Lower lobe of right lung (tissue), 2 donors: ENCODE measurements around the gene ASTN2. TPM values are rescaled to one million over a fixed set of nuclear protein-coding genes. Genes with fewer than 3 reads are reported as not detected.

Experiments used
- ATAC-seq, 2 donors: fragments of 200-7000 bp; cut with Tn5 transposase; one replicate each; pipeline ENCODE4 v1.9.1; 2020 to 2022; ENCODE audit warnings: mild to moderate bottlenecking in 2 of 2, moderate library complexity in 2 of 2
- DNase-seq: peaks from one replicate; pipeline ENCODE4 v3.0.0-alpha.2; 2020
- H3K27ac ChIP-seq: fragments of 200-600 bp; one replicate; pipeline ENCODE4 v1.8.0; 2022
- H3K27me3 ChIP-seq: fragments of 200-600 bp; one replicate; pipeline ENCODE4 v1.8.0; 2022; ENCODE audit warnings: low read depth
- H3K36me3 ChIP-seq: fragments of 200-600 bp; one replicate; pipeline ENCODE4 v1.8.0; 2022; ENCODE audit warnings: mild to moderate bottlenecking
- H3K4me1 ChIP-seq: fragments of 200-600 bp; one replicate; pipeline ENCODE4 v1.8.0; 2022
- H3K4me3 ChIP-seq: fragments of 200-600 bp; one replicate; pipeline ENCODE4 v1.8.0; 2022; ENCODE audit warnings: mild to moderate bottlenecking
- H3K9me3 ChIP-seq: fragments of 200-600 bp; one replicate; pipeline ENCODE4 v1.8.0; 2022
- intact Hi-C: fragments of 100-400 bp; cut with DNase I; formaldehyde crosslinking; loops from one replicate; pipeline ENCODE4 v1.11.0; 2022
- total RNA-seq: library from RNA; stranded (reverse); fragmentation: NEBNext Ultra II Directional; extraction: Animal tissue kit (Norgen Biotek cat#: 25700); gene quantifications from one replicate; pipeline ENCODE4 v1.2.1, GENCODE V29; 2021
- TF ChIP-seq, protein P1 (sequence below): fragments of 200-600 bp; IDR thresholded peaks from one replicate; pipeline ENCODE4 v1.8.0; 2022; ENCODE audit warnings: antibody characterized with exemption, mild to moderate bottlenecking
- donor health status: DM: no; HTN: yes; CAD: no; lungs with severe emphysema.

ASTN2 gene
- total RNA-seq, 1 donor from 2014 or later: 4.3 TPM

- ATAC-seq: no peak
- intact Hi-C loops: no loop called here
These were observed 393.0 kb downstream of the ASTN2 start for GRCh38 chr9:117021906-117022305.

GRCh38 chr9:117018966-117019617, 395.8 kb downstream of the ASTN2 start:
- Histone ChIP-seq H3K27me3 (no peaks in the 10 kb centered on the region), H3K4me3 (no peak overlapping the region), H3K27ac (no peak overlapping the region), H3K9me3 (no peaks in the 10 kb centered on the region), H3K36me3 (no peaks in the 10 kb centered on the region), H3K4me1 (no peaks in the 10 kb centered on the region)
- ATAC-seq (no peak), DNase-seq (no peak)
- intact Hi-C loops: no loop called here
- TF ChIP-seq, protein P1, sequence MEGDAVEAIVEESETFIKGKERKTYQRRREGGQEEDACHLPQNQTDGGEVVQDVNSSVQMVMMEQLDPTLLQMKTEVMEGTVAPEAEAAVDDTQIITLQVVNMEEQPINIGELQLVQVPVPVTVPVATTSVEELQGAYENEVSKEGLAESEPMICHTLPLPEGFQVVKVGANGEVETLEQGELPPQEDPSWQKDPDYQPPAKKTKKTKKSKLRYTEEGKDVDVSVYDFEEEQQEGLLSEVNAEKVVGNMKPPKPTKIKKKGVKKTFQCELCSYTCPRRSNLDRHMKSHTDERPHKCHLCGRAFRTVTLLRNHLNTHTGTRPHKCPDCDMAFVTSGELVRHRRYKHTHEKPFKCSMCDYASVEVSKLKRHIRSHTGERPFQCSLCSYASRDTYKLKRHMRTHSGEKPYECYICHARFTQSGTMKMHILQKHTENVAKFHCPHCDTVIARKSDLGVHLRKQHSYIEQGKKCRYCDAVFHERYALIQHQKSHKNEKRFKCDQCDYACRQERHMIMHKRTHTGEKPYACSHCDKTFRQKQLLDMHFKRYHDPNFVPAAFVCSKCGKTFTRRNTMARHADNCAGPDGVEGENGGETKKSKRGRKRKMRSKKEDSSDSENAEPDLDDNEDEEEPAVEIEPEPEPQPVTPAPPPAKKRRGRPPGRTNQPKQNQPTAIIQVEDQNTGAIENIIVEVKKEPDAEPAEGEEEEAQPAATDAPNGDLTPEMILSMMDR: no peak

More at GRCh38 chr9:117021906-117022305, 393.0 kb downstream of the ASTN2 start:
- DNase-seq: no peak
- H3K9me3 ChIP-seq: no peaks in the 10 kb centered on the region
- H3K27ac ChIP-seq: no peak overlapping the region
- no peaks in the 10 kb centered on the region for H3K4me1 ChIP-seq
- TF ChIP-seq, protein P1: no peak
- no peak overlapping the region for H3K4me3 ChIP-seq
- no peaks in the 10 kb centered on the region for H3K36me3 ChIP-seq
- H3K27me3 ChIP-seq: no peaks in the 10 kb centered on the region

GRCh38 chr9:117017414-117017985, 397.4 kb downstream of the ASTN2 start:
- H3K27me3 ChIP-seq: no peaks in the 10 kb centered on the region
- H3K4me1 ChIP-seq: no peaks in the 10 kb centered on the region
- H3K27ac ChIP-seq: no peak overlapping the region
- H3K36me3 ChIP-seq: no peaks in the 10 kb centered on the region
- H3K4me3 ChIP-seq: no peak overlapping the region
- TF ChIP-seq, protein P1: no peak
- no peak for DNase-seq
- ATAC-seq: no peak
- no peaks in the 10 kb centered on the region for H3K9me3 ChIP-seq
- intact Hi-C loops: no loop called here

DNA sequence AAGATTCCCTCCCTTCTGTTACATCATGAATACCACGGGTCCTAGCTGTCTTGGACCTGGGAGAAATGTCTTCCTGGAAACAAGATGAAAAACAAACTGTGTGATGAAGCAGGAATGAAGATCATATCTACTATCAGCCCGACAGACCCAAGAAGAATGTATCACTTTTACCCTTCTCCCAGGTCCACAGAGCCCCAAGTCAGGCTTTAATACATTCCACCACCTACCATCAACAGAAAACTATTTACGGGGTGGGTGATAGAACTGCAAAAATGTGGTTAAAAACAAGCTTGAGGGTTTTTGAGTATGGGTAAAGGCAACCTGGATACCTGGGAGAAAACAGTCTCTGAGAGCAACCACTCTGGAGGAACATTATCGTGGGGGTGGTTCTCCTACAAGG, 400.8 kb downstream of the ASTN2 start:
- no peak overlapping the region for H3K4me3 ChIP-seq
- no peaks in the 10 kb centered on the region for H3K4me1 ChIP-seq
- ATAC-seq (no peak), DNase-seq (no peak)
- intact Hi-C loops: no loop called here
- H3K27ac ChIP-seq: no peak overlapping the region
- H3K9me3 ChIP-seq: no peaks in the 10 kb centered on the region
- TF ChIP-seq, protein P1: no peak
- H3K27me3 ChIP-seq: no peaks in the 10 kb centered on the region
- H3K36me3 ChIP-seq: no peaks in the 10 kb centered on the region

DNA sequence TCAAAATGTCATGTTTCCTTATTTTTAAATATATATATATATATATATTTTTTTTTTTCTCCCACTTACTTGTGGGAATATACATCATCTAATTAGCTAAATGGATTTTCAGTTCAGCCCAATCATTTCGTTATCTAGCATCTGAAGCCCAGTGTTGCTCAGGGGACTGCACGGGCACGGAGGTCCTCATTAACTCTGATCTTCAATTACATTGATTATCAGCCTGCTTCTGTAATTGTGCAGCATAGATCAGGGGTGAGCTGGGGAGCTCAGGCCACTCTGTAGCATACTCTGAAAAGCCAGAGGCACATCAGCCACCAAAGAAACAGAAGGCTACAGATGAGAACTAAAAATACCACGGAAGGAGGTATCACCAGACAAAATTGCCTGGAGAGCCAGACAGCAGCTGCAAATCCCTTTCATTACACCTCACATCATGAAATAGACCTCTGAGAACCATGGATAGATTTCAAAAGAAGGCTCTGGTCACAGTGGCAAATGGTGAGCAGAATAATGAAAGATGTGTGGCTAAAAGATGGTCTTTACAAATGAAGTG, 401.3 kb downstream of the ASTN2 start:
- Histone ChIP-seq H3K9me3 (no peaks in the 10 kb centered on the region), H3K4me3 (no peak overlapping the region), H3K27me3 (no peaks in the 10 kb centered on the region), H3K36me3 (no peaks in the 10 kb centered on the region), H3K4me1 (no peaks in the 10 kb centered on the region), H3K27ac (no peak overlapping the region)
- intact Hi-C loops: no loop called here
- no peak for ATAC-seq
- DNase-seq: no peak
- TF ChIP-seq, protein P1: no peak
